A549 (cell line): ENCODE measurements around the gene INSM1. TPM values are rescaled to one million over a fixed set of nuclear protein-coding genes. Genes with fewer than 3 reads are reported as not detected.

Experiments
- ATAC-seq, 2 experiments: fragments of 200-7000 bp in 1 of 2; fragments of >200 bp in 1 of 2; cut with Nextera tagmentation in 1 of 2; cut with Tn5 transposase in 1 of 2; 3 replicates each; pipeline versions ENCODE4 v1.8.0 to v1.9.1; 2018 to 2020; ENCODE audit warnings: mild to moderate bottlenecking in 1 of 2, moderate library complexity in 1 of 2
- CTCF ChIA-PET: fragments of 300-600 bp; sonication (Branson Sonifier 250); formaldehyde crosslinking; extraction: SDS; loops from one replicate; lab custom pipeline; 2021; ENCODE audit warnings: antibody characterized with exemption, inconsistent platforms; lab: Yijun Ruan, JAX
- POLR2A ChIA-PET: fragments of 350-600 bp; formaldehyde crosslinking; extraction: SDS; loops from one replicate; lab custom pipeline; 2021; ENCODE audit warnings: antibody characterized with exemption, inconsistent platforms; lab: Yijun Ruan, JAX
- DNase-seq, 2 experiments: peaks; one replicate each; pipeline versions ENCODE4 v3.0.0 to v3.0.0-alpha.2; 2011 to 2016; ENCODE audit warnings: low read depth in 1 of 2, low spot score in 1 of 2
- FAIRE-seq: peaks from 2 replicates; lab custom pipeline; 2011; peaks lifted over from hg19 to GRCh38; lab: Jason Lieb, UNC
- H3K27ac ChIP-seq, 2 experiments: fragments of >200 bp; sonication (Bioruptor Twin); formaldehyde crosslinking; 3 replicates each; pipeline ENCODE4 v1.5.1; 2016 to 2017
- H3K4me1 ChIP-seq: fragments of >200 bp; sonication (Bioruptor Twin); formaldehyde crosslinking; 3 replicates; pipeline ENCODE4 v1.6.1; 2016
- H3K4me2 ChIP-seq: fragments of >200 bp; sonication (Bioruptor Twin); formaldehyde crosslinking; 3 replicates; pipeline ENCODE4 v1.6.1; 2016
- H3K4me3 ChIP-seq: fragments of >200 bp; sonication (Bioruptor Twin); formaldehyde crosslinking; 3 replicates; pipeline ENCODE4 v1.5.1; 2016
- H3K9me3 ChIP-seq: fragments of >200 bp; sonication (Bioruptor Twin); formaldehyde crosslinking; 3 replicates; pipeline ENCODE4 v1.6.1; 2016
- EP300 ChIP-seq, 2 experiments: fragments of >200 bp; sonication (Bioruptor Twin); formaldehyde crosslinking; IDR thresholded peaks; 2 replicates in 1 of 2; 3 replicates in 1 of 2; pipeline ENCODE4 v1.6.1; 2016 to 2017
- ESRRA ChIP-seq: fragments of 150-350 bp; IDR thresholded peaks from 2 replicates; pipeline ENCODE4 v1.6.1; 2014; ENCODE audit warnings: mild to moderate bottlenecking, low read length, borderline replicate concordance
- FOSB ChIP-seq: fragments of 250-450 bp; sonication (Bioruptor Pico); IDR thresholded peaks from 2 replicates; pipeline ENCODE4 v1.5.0; 2020; ENCODE audit warnings: mild to moderate bottlenecking, moderate library complexity
- HEYL ChIP-seq: fragments of 250-450 bp; sonication (Bioruptor Pico); IDR thresholded peaks from 2 replicates; pipeline ENCODE4 v1.8.0; 2021; ENCODE audit warnings: mild to moderate bottlenecking, moderate library complexity
- HOXB5 ChIP-seq: fragments of 250-450 bp; sonication (Bioruptor Pico); IDR thresholded peaks from 2 replicates; pipeline ENCODE4 v1.5.0; 2020; ENCODE audit warnings: mild to moderate bottlenecking, moderate library complexity
- JUN ChIP-seq, 2 experiments: fragments of >200 bp; sonication (Bioruptor Twin); formaldehyde crosslinking; IDR thresholded peaks; 2 replicates in 1 of 2; 3 replicates in 1 of 2; pipeline ENCODE4 v1.6.1; 2016 to 2017
- MAZ ChIP-seq: fragments of 150-350 bp; IDR thresholded peaks from 2 replicates; pipeline ENCODE4 v1.6.1; 2014; ENCODE audit warnings: antibody characterized with exemption, low read depth, low read length, borderline replicate concordance
- PHF8 ChIP-seq: fragments of 200-600 bp; sonication (generic); IDR thresholded peaks from 2 replicates; pipeline ENCODE4 v1.6.1; 2016; ENCODE audit warnings: low read depth, mild to moderate bottlenecking, antibody characterized with exemption, moderate library complexity, borderline replicate concordance
- POLR2AphosphoS2 ChIP-seq: conservative IDR thresholded peaks from 2 replicates; pipeline ENCODE4 v1.6.1; 2012; ENCODE audit warnings: low read length, improper control_type of control experiment, inconsistent platforms
- TFCP2L1 ChIP-seq: fragments of 250-450 bp; sonication (Bioruptor Pico); IDR thresholded peaks from 2 replicates; pipeline ENCODE4 v1.5.0; 2021; ENCODE audit warnings: mild to moderate bottlenecking
- TP53 ChIP-seq: fragments of 250-450 bp; sonication (Bioruptor Pico); IDR thresholded peaks from 2 replicates; pipeline ENCODE4 v1.5.0; 2021; ENCODE audit warnings: mild to moderate bottlenecking, moderate library complexity
- ZFP36 ChIP-seq: fragments of 450-650 bp; IDR thresholded peaks from 2 replicates; pipeline ENCODE4 v1.6.1; 2014; ENCODE audit warnings: borderline replicate concordance; ENCODE audit not compliant: partially characterized antibody
- ZSCAN20 ChIP-seq: fragments of 250-450 bp; sonication (Bioruptor Pico); IDR thresholded peaks from 2 replicates; pipeline ENCODE4 v1.8.0; 2022; ENCODE audit warnings: mild to moderate bottlenecking, moderate library complexity
- WGBS: methylation state at CpG from one replicate; pipeline ENCODE4 v1.1.6; 2017; ENCODE audit errors: missing lambda C conversion rate; 5-methylcytosine and 5-hydroxymethylcytosine counted together
- polyA plus RNA-seq, 4 experiments: library from polyadenylated mRNA; depleted of rRNA in 3 of 4; stranded (reverse); fragments of >200 nt; fragmentation: RNase III in 1 of 4; extraction: RNeasy Plus Mini Kit Qiagen cat#74134 plus additional on column Dnase treatment in 1 of 4; gene quantifications; 2 replicates in 3 of 4; 3 replicates in 1 of 4; pipeline ENCODE4 v1.2.3, GENCODE V29; 2011 to 2017
- TF ChIP-seq, protein P1 (sequence below): fragments of 200-600 bp; sonication (generic); IDR thresholded peaks from 2 replicates; pipeline ENCODE4 v1.6.1; 2016; ENCODE audit warnings: antibody characterized with exemption, mild to moderate bottlenecking, moderate library complexity
- TF ChIP-seq, protein P2 (sequence below): IDR thresholded peaks from 2 replicates; pipeline ENCODE4 v1.6.1; 2012
- TF ChIP-seq, protein P3 (sequence below): fragments of 250-450 bp; sonication (Bioruptor Pico); IDR thresholded peaks from 2 replicates; pipeline ENCODE4 v1.5.0; 2021; ENCODE audit warnings: mild to moderate bottlenecking, moderate library complexity, borderline replicate concordance
- TF ChIP-seq, protein P4 (sequence below): fragments of 150-350 bp; IDR thresholded peaks from 2 replicates; pipeline ENCODE4 v1.6.1; 2014; ENCODE audit warnings: low read depth, mild to moderate bottlenecking, low read length
- TF ChIP-seq, protein P5 (sequence below): fragments of >200 bp; sonication (Bioruptor Twin); formaldehyde crosslinking; IDR thresholded peaks from 3 replicates; pipeline ENCODE4 v1.6.1; 2016

Gene INSM1
- polyA plus RNA-seq, 2 of the 4 experiments (the other 2 are of a cell fraction): not detected

DNA sequence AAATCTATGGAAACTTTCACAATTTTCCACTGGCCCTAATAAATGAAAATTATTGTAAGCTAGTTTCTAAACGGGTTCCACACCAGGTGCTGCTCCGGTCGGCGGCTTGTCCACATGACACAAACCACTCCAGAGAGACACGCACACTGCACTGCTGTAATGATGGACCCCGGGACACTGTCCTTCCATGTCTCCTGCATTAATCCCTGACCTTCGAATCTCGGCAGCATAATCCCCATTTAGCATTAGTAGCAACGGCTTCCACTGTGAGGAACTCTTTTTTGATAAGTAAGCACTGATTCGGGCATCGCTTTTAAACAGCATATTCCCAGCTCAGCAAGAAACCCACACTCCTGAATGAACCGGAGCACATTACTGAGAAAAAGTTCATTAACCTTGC, 43.5 kb downstream of the INSM1 start:
- no peak for DNase-seq
- ATAC-seq: no peak
- TF ChIP-seq TP53 (CRISPR knock-in tag): no peak
- TF ChIP-seq, protein P1, sequence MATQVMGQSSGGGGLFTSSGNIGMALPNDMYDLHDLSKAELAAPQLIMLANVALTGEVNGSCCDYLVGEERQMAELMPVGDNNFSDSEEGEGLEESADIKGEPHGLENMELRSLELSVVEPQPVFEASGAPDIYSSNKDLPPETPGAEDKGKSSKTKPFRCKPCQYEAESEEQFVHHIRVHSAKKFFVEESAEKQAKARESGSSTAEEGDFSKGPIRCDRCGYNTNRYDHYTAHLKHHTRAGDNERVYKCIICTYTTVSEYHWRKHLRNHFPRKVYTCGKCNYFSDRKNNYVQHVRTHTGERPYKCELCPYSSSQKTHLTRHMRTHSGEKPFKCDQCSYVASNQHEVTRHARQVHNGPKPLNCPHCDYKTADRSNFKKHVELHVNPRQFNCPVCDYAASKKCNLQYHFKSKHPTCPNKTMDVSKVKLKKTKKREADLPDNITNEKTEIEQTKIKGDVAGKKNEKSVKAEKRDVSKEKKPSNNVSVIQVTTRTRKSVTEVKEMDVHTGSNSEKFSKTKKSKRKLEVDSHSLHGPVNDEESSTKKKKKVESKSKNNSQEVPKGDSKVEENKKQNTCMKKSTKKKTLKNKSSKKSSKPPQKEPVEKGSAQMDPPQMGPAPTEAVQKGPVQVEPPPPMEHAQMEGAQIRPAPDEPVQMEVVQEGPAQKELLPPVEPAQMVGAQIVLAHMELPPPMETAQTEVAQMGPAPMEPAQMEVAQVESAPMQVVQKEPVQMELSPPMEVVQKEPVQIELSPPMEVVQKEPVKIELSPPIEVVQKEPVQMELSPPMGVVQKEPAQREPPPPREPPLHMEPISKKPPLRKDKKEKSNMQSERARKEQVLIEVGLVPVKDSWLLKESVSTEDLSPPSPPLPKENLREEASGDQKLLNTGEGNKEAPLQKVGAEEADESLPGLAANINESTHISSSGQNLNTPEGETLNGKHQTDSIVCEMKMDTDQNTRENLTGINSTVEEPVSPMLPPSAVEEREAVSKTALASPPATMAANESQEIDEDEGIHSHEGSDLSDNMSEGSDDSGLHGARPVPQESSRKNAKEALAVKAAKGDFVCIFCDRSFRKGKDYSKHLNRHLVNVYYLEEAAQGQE: no peak
- TF ChIP-seq POLR2AphosphoS2: no peak
- no peak for TF ChIP-seq TFCP2L1
- no peak for TF ChIP-seq HEYL (CRISPR knock-in tag)
- no peak for TF ChIP-seq ZFP36
- H3K9me3 ChIP-seq: no peaks in the 10 kb centered on the region
- no peak overlapping the region for H3K4me2 ChIP-seq
- FAIRE-seq: no peak
- H3K4me3 ChIP-seq: no peak overlapping the region
- H3K4me1 ChIP-seq: no peaks in the 10 kb centered on the region
- CTCF ChIA-PET: interaction anchor here (0.8 to 1.6 kb wide), 4 partner anchors 12 to 328 kb away, joined by 3 to 5 read pairs (median 3); no protein-coding TSS in a partner anchor
- WGBS: 71% methylated on average over 12 of the region's 12 CpGs
- H3K27ac ChIP-seq: no peak overlapping the region
- POLR2A ChIA-PET: no interaction called here

DNA sequence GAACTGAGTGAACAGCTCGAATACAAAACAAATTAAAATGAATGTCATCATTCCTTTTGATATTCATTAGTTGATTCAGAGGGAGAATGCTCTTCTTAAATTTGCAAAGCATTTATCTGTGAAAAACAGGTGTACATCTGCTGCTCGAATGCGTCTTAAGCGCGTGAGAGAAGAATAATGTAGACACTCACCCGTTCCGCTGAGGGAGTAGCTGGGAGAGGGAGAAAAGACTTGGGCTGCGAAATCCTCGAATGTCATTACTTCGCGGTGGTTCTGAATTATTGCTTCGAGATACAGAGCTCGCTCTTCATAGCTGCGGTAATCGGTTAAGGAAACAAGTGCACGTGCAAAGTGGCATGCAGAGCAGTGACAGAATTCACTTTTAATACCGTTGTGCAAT, 43.9 kb downstream of the INSM1 start:
- POLR2A ChIA-PET: no interaction called here
- FAIRE-seq: no peak

DNA sequence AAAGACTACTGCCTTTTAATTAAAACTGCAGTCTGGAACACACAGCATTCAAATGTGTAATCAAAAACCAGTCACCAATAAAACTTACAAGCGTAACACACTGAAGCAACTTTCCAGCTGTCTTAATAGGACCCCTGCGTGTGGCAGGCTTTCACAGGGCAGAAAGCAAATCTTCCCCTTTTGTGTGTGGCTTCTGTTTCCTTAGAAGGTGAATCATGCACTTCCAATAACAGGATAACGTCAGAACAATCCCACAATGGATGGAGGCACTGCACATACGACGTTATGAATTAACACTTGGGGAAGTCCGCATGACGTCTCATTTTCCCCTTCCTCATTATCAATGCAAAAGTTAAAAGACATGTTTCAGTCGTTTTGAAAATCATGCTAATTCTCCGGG, 44.8 kb downstream of the INSM1 start:
- CTCF ChIA-PET: interaction anchor here (0.7 to 1.6 kb wide), 2 partner anchors 11 to 13 kb away, joined by 3 to 4 read pairs; no protein-coding TSS in a partner anchor
- FAIRE-seq: no peak
- no peak for TF ChIP-seq PHF8
- TF ChIP-seq, protein P1: no peak
- TF ChIP-seq, protein P2, sequence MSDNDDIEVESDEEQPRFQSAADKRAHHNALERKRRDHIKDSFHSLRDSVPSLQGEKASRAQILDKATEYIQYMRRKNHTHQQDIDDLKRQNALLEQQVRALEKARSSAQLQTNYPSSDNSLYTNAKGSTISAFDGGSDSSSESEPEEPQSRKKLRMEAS: no peak
- TF ChIP-seq, protein P3, sequence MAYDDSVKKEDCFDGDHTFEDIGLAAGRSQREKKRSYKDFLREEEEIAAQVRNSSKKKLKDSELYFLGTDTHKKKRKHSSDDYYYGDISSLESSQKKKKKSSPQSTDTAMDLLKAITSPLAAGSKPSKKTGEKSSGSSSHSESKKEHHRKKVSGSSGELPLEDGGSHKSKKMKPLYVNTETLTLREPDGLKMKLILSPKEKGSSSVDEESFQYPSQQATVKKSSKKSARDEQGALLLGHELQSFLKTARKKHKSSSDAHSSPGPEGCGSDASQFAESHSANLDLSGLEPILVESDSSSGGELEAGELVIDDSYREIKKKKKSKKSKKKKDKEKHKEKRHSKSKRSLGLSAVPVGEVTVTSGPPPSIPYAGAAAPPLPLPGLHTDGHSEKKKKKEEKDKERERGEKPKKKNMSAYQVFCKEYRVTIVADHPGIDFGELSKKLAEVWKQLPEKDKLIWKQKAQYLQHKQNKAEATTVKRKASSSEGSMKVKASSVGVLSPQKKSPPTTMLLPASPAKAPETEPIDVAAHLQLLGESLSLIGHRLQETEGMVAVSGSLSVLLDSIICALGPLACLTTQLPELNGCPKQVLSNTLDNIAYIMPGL (CRISPR knock-in tag): no peak
- TF ChIP-seq ESRRA: no peak

More for the DNA sequence above, 43.9 kb downstream of the INSM1 start:
- 77% methylated on average over 17 of the region's 17 CpGs for WGBS
- CTCF ChIA-PET: interaction anchor here (0.8 to 1.6 kb wide), 3 partner anchors 11 to 328 kb away, joined by 3 to 5 read pairs (median 3); no protein-coding TSS in a partner anchor
- Histone ChIP-seq H3K4me1 (no peaks in the 10 kb centered on the region), H3K4me2 (no peak overlapping the region), H3K9me3 (no peaks in the 10 kb centered on the region), H3K4me3 (no peak overlapping the region), H3K27ac (no peak overlapping the region)
- TF ChIP-seq, protein P4, sequence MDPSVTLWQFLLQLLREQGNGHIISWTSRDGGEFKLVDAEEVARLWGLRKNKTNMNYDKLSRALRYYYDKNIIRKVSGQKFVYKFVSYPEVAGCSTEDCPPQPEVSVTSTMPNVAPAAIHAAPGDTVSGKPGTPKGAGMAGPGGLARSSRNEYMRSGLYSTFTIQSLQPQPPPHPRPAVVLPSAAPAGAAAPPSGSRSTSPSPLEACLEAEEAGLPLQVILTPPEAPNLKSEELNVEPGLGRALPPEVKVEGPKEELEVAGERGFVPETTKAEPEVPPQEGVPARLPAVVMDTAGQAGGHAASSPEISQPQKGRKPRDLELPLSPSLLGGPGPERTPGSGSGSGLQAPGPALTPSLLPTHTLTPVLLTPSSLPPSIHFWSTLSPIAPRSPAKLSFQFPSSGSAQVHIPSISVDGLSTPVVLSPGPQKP: no peak
- TF ChIP-seq MAZ (no peak), FOSB (CRISPR knock-in tag) (no peak), EP300 (IDR thresholded peaks at IDR 0.05) (no peak), ZSCAN20 (CRISPR knock-in tag) (no peak), HOXB5 (CRISPR knock-in tag) (no peak), JUN (IDR thresholded peaks at IDR 0.05) (no peak), ZFP36 (no peak)
- TF ChIP-seq, protein P5, sequence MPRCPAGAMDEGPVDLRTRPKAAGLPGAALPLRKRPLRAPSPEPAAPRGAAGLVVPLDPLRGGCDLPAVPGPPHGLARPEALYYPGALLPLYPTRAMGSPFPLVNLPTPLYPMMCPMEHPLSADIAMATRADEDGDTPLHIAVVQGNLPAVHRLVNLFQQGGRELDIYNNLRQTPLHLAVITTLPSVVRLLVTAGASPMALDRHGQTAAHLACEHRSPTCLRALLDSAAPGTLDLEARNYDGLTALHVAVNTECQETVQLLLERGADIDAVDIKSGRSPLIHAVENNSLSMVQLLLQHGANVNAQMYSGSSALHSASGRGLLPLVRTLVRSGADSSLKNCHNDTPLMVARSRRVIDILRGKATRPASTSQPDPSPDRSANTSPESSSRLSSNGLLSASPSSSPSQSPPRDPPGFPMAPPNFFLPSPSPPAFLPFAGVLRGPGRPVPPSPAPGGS: no peak
- TF ChIP-seq, protein P3 (CRISPR knock-in tag): no peak
- ATAC-seq: no peak
- no peak for DNase-seq

More for the DNA sequence above, 44.8 kb downstream of the INSM1 start:
- ATAC-seq (no peak), DNase-seq (no peak)
- no peak overlapping the region for H3K4me2 ChIP-seq
- POLR2A ChIA-PET: no interaction called here
- WGBS: 74% methylated on average over 9 of the region's 9 CpGs
- H3K4me1 ChIP-seq: no peaks in the 10 kb centered on the region
- H3K27ac ChIP-seq: no peak overlapping the region
- no peaks in the 10 kb centered on the region for H3K9me3 ChIP-seq
- no peak overlapping the region for H3K4me3 ChIP-seq
